ENCODE results near the gene TMEM259.

Gene TMEM259

GRCh38 chr19:992670-993055 is 28.3 kb downstream of the TMEM259 start:
- H3K27ac ChIP-seq (replicated peaks), result no peak overlapping the region

GRCh38 chr19:991932-992669 is 28.8 kb downstream of the TMEM259 start:
- H3K27me3 ChIP-seq (ENCODE audit: insufficient read depth, poor library complexity, severe bottlenecking), result peaks cover 10% of the 10 kb centered on the region
- no peak overlapping the region for H3K4me3 ChIP-seq (replicated peaks; ENCODE audit: insufficient read depth, low read length)
- no peak overlapping the region for H3K27ac ChIP-seq (replicated peaks)
- no peak for DNase-seq (ENCODE audit: low read depth in 1 of 2, low spot score in 1 of 2)
- TF ChIP-seq CTCF (IDR thresholded peaks at IDR 0.05; ENCODE audit: insufficient read depth, low read length) (no peak), GABPA (IDR thresholded peaks at IDR 0.05; ENCODE audit: low read depth) (no peak), SPI1 (IDR thresholded peaks at IDR 0.05; ENCODE audit: borderline replicate concordance, low read depth) (no peak), POLR2AphosphoS5 (IDR thresholded peaks at IDR 0.05; ENCODE audit: low read depth) (no peak), REST (IDR thresholded peaks at IDR 0.05; ENCODE audit: insufficient replicate concordance, low read depth) (no peak)

More at GRCh38 chr19:992670-993055, 28.3 kb downstream of the TMEM259 start:
- no peak for TF ChIP-seq SPI1 (IDR thresholded peaks at IDR 0.05; ENCODE audit: borderline replicate concordance, low read depth)
- no peak for TF ChIP-seq CTCF (IDR thresholded peaks at IDR 0.05; ENCODE audit: insufficient read depth, low read length)
- no peak for TF ChIP-seq GABPA (IDR thresholded peaks at IDR 0.05; ENCODE audit: low read depth)
- no peak for TF ChIP-seq POLR2AphosphoS5 (IDR thresholded peaks at IDR 0.05; ENCODE audit: low read depth)
- TF ChIP-seq REST (IDR thresholded peaks at IDR 0.05; ENCODE audit: insufficient replicate concordance, low read depth), result no peak
- no peak for DNase-seq (ENCODE audit: low read depth in 1 of 2, low spot score in 1 of 2)
- Histone ChIP-seq H3K27me3 (ENCODE audit: insufficient read depth, poor library complexity, severe bottlenecking) (peaks cover 15% of the 10 kb centered on the region), H3K4me3 (replicated peaks; ENCODE audit: insufficient read depth, low read length) (no peak overlapping the region)

- TF ChIP-seq SPI1 (IDR thresholded peaks at IDR 0.05; ENCODE audit: borderline replicate concordance, low read depth) (no peak), POLR2AphosphoS5 (IDR thresholded peaks at IDR 0.05; ENCODE audit: low read depth) (no peak), CTCF (IDR thresholded peaks at IDR 0.05; ENCODE audit: insufficient read depth, low read length) (no peak), REST (IDR thresholded peaks at IDR 0.05; ENCODE audit: insufficient replicate concordance, low read depth) (no peak), GABPA (IDR thresholded peaks at IDR 0.05; ENCODE audit: low read depth) (no peak)
- no peak overlapping the region for H3K27ac ChIP-seq (replicated peaks)
- peak in 1 of 2 experiments; percentile 54 for DNase-seq (ENCODE audit: low read depth in 1 of 2, low spot score in 1 of 2)
- no peak overlapping the region for H3K4me3 ChIP-seq (replicated peaks; ENCODE audit: insufficient read depth, low read length)
- H3K27me3 ChIP-seq (ENCODE audit: insufficient read depth, poor library complexity, severe bottlenecking), result peaks cover 2% of the 10 kb centered on the region
These were observed 29.6 kb downstream of the TMEM259 start for GRCh38 chr19:991174-991931.
